OCI-LY1 (cell line): ENCODE measurements around the gene ARHGEF10L.

Experiments
- H2AFZ ChIP-seq: fragments of 200-600 bp; sonication (generic), shearing (Covaris generic); 2 replicates; pipeline ENCODE4 v1.6.0; 2014; ENCODE audit warnings: antibody characterized with exemption, mild to moderate bottlenecking, low read length
- H3F3A ChIP-seq: fragments of 200-600 bp; sonication (generic), shearing (Covaris generic); 2 replicates; pipeline ENCODE4 v1.6.0; 2014; ENCODE audit warnings: mild to moderate bottlenecking, antibody characterized with exemption, low read length, moderate library complexity; ENCODE audit not compliant: insufficient read depth
- H3K27ac ChIP-seq: fragments of 200-600 bp; sonication (generic); 2 replicates; pipeline ENCODE4 v1.5.1; 2014; ENCODE audit warnings: low read length, mixed run types, mild to moderate bottlenecking, low read depth; ENCODE audit not compliant: poor library complexity, severe bottlenecking
- H3K27me3 ChIP-seq: fragments of 200-600 bp; sonication (generic); 2 replicates; pipeline ENCODE4 v1.6.0; 2014; ENCODE audit warnings: antibody characterized with exemption, mild to moderate bottlenecking, low read length, moderate library complexity; ENCODE audit not compliant: insufficient read depth
- H3K36me3 ChIP-seq: fragments of 200-600 bp; sonication (generic); 2 replicates; pipeline ENCODE4 v1.6.1; 2014; ENCODE audit warnings: mild to moderate bottlenecking, antibody characterized with exemption, low read length, moderate library complexity, mixed read lengths; ENCODE audit not compliant: insufficient read depth
- H3K4me1 ChIP-seq: fragments of 200-600 bp; sonication (generic); 2 replicates; pipeline ENCODE4 v1.5.1; 2014; ENCODE audit warnings: mild to moderate bottlenecking, low read length, moderate library complexity; ENCODE audit not compliant: insufficient read depth, severe bottlenecking
- H3K4me2 ChIP-seq: fragments of 200-600 bp; sonication (generic), shearing (Covaris generic); 2 replicates; pipeline ENCODE4 v1.6.1; 2014; ENCODE audit warnings: low read length
- H3K4me3 ChIP-seq: fragments of 200-600 bp; sonication (generic); 2 replicates; pipeline ENCODE4 v1.5.1; 2014; ENCODE audit warnings: low read length, low read depth, mild to moderate bottlenecking, mixed read lengths; ENCODE audit not compliant: poor library complexity, severe bottlenecking
- H3K79me2 ChIP-seq: fragments of 200-600 bp; shearing (Covaris generic); 2 replicates; pipeline ENCODE4 v1.6.1; 2016; ENCODE audit warnings: mixed run types, low read length, mixed read lengths; ENCODE audit not compliant: insufficient read depth
- H3K9ac ChIP-seq: fragments of 200-600 bp; sonication (generic), shearing (Covaris generic); 2 replicates; pipeline ENCODE4 v1.6.1; 2014; ENCODE audit warnings: mild to moderate bottlenecking, low read length, mixed read lengths
- H3K9me2 ChIP-seq: fragments of 200-600 bp; sonication (generic), shearing (Covaris generic); 2 replicates; pipeline ENCODE4 v1.6.1; 2014; ENCODE audit warnings: low read depth, mild to moderate bottlenecking, low read length, mixed read lengths
- H3K9me3 ChIP-seq: fragments of 200-600 bp; shearing (Covaris generic); 2 replicates; pipeline ENCODE4 v1.6.1; 2014; ENCODE audit warnings: low read length, mixed read lengths
- H4K20me1 ChIP-seq: fragments of 200-600 bp; sonication (generic), shearing (Covaris generic); 2 replicates; pipeline ENCODE4 v1.6.0; 2016; ENCODE audit warnings: mild to moderate bottlenecking, low read length; ENCODE audit not compliant: insufficient read depth
- EZH2 ChIP-seq: fragments of 200-600 bp; sonication (generic), shearing (Covaris generic); IDR thresholded peaks from 2 replicates; pipeline ENCODE4 v1.8.0; 2017; ENCODE audit warnings: borderline replicate concordance, mixed run types, mild to moderate bottlenecking, antibody characterized with exemption, low read length, moderate library complexity, mixed read lengths
- TF ChIP-seq, protein P1 (sequence below): fragments of 200-600 bp; sonication (generic), shearing (Covaris generic); IDR thresholded peaks from 2 replicates; pipeline ENCODE4 v1.5.1; 2017; ENCODE audit warnings: mild to moderate bottlenecking, antibody characterized with exemption, low read length, moderate library complexity, mixed read lengths

ARHGEF10L gene

DNA sequence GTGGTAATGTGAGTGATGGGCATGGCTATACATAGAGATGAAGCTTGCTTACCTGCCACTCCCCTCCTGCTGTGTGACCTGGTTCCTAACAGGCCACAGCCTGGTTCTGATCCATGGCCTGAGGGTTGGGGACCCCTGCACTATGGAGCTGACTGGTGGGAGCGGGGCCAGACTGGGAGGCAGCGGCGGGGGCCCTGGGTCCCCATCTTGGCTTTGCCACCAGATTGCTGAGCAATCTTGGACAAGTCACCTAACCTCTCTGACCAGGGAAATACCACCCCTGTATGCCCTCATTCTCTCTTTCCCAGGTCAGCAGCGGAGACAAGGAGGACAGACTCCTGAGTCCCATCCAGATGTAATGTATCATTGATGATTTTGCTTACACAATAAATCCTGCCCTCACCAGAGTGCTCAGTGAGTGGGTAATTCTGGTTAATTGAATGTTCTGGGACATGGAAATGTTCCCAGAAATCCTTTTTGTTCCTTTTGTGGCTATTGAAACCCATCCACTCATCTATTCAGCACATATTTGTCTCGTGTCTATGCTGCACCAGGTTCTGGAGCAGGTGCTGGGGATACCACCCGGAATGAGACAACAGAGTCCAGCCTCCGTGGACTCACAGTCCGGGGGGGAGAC lies 4.1 kb upstream of the ARHGEF10L start:
- H2AFZ ChIP-seq = no peak overlapping the region
- H3K4me3 ChIP-seq = no peak overlapping the region
- no peaks in the 10 kb centered on the region for H3K9me3 ChIP-seq
- no peak overlapping the region for H3K27ac ChIP-seq
- no peaks in the 10 kb centered on the region for H3K9me2 ChIP-seq
- peaks cover 4% of the 10 kb centered on the region; the same call in 1 of the 2 replicates for H3K27me3 ChIP-seq
- H3K4me1 ChIP-seq = peaks cover 8% of the 10 kb centered on the region
- H3K79me2 ChIP-seq = no peaks in the 10 kb centered on the region
- H4K20me1 ChIP-seq = no peaks in the 10 kb centered on the region
- no peak overlapping the region for H3K4me2 ChIP-seq
- no peak for TF ChIP-seq EZH2
- TF ChIP-seq, protein P1, sequence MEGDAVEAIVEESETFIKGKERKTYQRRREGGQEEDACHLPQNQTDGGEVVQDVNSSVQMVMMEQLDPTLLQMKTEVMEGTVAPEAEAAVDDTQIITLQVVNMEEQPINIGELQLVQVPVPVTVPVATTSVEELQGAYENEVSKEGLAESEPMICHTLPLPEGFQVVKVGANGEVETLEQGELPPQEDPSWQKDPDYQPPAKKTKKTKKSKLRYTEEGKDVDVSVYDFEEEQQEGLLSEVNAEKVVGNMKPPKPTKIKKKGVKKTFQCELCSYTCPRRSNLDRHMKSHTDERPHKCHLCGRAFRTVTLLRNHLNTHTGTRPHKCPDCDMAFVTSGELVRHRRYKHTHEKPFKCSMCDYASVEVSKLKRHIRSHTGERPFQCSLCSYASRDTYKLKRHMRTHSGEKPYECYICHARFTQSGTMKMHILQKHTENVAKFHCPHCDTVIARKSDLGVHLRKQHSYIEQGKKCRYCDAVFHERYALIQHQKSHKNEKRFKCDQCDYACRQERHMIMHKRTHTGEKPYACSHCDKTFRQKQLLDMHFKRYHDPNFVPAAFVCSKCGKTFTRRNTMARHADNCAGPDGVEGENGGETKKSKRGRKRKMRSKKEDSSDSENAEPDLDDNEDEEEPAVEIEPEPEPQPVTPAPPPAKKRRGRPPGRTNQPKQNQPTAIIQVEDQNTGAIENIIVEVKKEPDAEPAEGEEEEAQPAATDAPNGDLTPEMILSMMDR = no peak
- no peaks in the 10 kb centered on the region for H3F3A ChIP-seq
- H3K9ac ChIP-seq = no peak overlapping the region
- H3K36me3 ChIP-seq = no peaks in the 10 kb centered on the region

DNA sequence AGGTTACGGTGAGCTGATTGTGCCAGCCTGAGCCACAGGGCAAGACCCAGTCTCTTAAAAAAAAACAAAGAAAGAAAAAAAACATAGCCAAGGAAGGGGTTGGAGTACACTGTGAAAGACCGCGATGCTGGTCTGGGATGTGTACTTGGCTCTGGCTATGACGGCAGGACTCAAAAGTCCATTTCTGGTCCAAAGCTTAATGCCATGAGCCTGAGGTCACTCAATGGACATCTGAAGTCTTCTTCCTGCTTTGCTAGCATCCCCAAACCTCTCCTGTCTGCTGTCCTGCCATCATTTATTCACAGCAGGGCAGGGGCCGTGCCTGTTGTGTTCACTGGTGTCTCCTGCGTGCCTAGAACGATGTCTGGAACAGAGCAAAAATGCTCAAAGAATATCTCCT lies 1.5 kb upstream of the ARHGEF10L start:
- Histone ChIP-seq H4K20me1 (no peaks in the 10 kb centered on the region), H3K4me3 (no peak overlapping the region), H3K9me2 (no peaks in the 10 kb centered on the region), H3K4me2 (no peak overlapping the region), H3K27ac (no peak overlapping the region), H2AFZ (no peak overlapping the region), H3K9ac (no peak overlapping the region), H3K79me2 (no peaks in the 10 kb centered on the region), H3K27me3 (peaks cover 4% of the 10 kb centered on the region; the same call in 1 of the 2 replicates), H3F3A (no peaks in the 10 kb centered on the region), H3K9me3 (no peaks in the 10 kb centered on the region), H3K4me1 (peaks cover 8% of the 10 kb centered on the region), H3K36me3 (no peaks in the 10 kb centered on the region)
- TF ChIP-seq, protein P1 = no peak

DNA sequence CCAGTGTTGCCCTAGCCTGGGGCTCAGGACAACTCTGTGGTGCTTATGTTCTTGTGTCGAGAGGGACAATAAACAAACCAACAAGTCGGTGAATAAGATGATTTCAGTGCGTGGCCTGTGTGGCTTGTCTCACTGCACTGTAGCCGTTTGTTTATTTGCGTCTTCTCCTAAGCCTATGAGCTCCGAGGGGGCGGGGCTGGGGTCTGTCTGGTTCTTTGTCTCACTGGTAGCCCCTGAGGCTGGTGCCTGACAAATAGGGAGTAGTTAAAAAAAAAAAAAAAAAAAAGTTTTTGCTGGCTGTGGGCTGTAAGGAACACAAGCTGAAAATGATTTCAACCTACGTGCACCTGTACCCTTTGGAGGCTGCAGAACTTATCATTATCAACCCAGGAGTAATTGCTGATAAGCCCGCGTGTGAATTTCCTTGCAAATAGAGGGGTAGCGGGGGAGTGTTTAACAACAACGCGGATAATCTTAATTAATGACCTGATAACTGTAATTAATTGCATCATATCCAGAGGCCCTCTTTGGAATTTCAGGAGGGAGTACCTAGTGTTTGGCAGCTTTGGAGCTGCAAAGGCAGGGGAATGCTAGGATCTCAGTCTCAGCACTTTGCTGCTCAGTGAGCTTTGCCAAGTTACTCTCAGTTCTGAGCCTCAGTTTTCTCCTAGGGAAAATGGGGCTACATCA lies 925 bp upstream of the ARHGEF10L start:
- Histone ChIP-seq H3K9me2 (no peaks in the 10 kb centered on the region), H3K4me2 (no peak overlapping the region), H4K20me1 (no peaks in the 10 kb centered on the region), H3K9me3 (no peaks in the 10 kb centered on the region), H3K27me3 (peaks cover 4% of the 10 kb centered on the region; the same call in 1 of the 2 replicates), H3F3A (no peaks in the 10 kb centered on the region), H3K4me3 (no peak overlapping the region), H3K36me3 (no peaks in the 10 kb centered on the region), H3K79me2 (no peaks in the 10 kb centered on the region), H3K27ac (no peak overlapping the region), H3K4me1 (peaks cover 8% of the 10 kb centered on the region), H2AFZ (no peak overlapping the region), H3K9ac (no peak overlapping the region)
- TF ChIP-seq, protein P1 = no peak
- no peak for TF ChIP-seq EZH2
